Measurements from ENCODE around the gene CELSR2.

DNA sequence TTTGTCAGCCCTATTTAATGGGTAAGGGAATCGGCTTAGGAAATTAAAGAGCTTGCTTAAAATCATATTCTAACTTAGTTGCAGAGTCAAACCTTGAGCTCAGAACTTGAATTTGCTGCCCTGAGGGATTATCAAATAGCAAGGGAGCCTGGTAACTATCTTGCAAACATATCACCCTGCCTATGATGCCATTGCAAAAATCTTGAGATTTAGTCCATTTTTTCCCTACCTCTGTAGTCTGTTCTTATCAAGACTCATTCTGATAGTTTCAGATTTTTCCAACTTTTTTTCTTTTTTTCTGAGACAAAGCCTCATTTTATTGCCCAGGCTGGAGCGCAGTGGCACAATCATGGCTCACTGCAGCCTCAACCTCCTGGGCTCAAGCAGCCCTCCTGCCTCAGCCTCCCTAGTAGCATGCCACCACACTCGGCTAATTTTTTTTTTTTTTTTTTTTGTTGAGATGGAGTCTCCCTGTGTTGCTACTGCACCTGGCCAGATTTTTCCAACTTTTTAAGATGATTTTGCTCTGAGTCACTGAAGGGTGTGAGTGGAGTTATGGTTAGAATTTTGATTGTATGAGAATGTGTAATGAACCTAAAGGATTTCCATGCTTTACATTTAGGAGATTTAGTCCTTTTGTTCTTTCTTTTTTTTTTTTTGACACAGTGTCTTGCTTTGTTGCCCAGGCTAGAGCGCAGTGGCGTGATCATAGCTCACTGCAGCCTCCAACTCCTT, 23.5 kb upstream of the CELSR2 start:
- TF ChIP-seq, protein P1, sequence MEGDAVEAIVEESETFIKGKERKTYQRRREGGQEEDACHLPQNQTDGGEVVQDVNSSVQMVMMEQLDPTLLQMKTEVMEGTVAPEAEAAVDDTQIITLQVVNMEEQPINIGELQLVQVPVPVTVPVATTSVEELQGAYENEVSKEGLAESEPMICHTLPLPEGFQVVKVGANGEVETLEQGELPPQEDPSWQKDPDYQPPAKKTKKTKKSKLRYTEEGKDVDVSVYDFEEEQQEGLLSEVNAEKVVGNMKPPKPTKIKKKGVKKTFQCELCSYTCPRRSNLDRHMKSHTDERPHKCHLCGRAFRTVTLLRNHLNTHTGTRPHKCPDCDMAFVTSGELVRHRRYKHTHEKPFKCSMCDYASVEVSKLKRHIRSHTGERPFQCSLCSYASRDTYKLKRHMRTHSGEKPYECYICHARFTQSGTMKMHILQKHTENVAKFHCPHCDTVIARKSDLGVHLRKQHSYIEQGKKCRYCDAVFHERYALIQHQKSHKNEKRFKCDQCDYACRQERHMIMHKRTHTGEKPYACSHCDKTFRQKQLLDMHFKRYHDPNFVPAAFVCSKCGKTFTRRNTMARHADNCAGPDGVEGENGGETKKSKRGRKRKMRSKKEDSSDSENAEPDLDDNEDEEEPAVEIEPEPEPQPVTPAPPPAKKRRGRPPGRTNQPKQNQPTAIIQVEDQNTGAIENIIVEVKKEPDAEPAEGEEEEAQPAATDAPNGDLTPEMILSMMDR (IDR thresholded peaks at IDR 0.05; ENCODE audit: low read depth, low read length, poor library complexity, severe bottlenecking): no peak
- no peak for TF ChIP-seq EZH2phosphoT487 (IDR thresholded peaks at IDR 0.05; ENCODE audit: borderline replicate concordance, low read length)
